Mononuclear cell (primary cell): ENCODE data around the gene ISCA1. TPM values are rescaled to one million over a fixed set of nuclear protein-coding genes. Genes with fewer than 3 reads are reported as not detected.
"Not testable (repeated sequence)": the region's sequence is repeated elsewhere in the genome, so short reads cannot be mapped to it uniquely, and the experiment has no call there.

Source experiments
- H3K27me3 ChIP-seq: 2 replicates; pipeline ENCODE4 v1.6.0; 2011; ENCODE audit warnings: low read length, control low read depth; ENCODE audit not compliant: insufficient read depth
- H3K4me1 ChIP-seq: 2 replicates; pipeline ENCODE4 v1.5.1; 2011; ENCODE audit warnings: mild to moderate bottlenecking, low read length, control low read depth; ENCODE audit not compliant: insufficient read depth
- H3K4me3 ChIP-seq: 2 replicates; pipeline ENCODE4 v1.5.1; 2011; ENCODE audit warnings: mild to moderate bottlenecking, low read length, moderate library complexity
- H3K9me3 ChIP-seq: 2 replicates; pipeline ENCODE4 v1.5.1; 2011; ENCODE audit warnings: low read depth, mild to moderate bottlenecking, control low read depth, low read length
- total RNA-seq: library from RNA; depleted of rRNA; stranded (reverse); fragments of >200 nt; gene quantifications from one replicate; pipeline ENCODE4 v1.2.3, GENCODE V29; 2012

The ISCA1 gene
- total RNA-seq, 1 donor, result 72.6 TPM

DNA sequence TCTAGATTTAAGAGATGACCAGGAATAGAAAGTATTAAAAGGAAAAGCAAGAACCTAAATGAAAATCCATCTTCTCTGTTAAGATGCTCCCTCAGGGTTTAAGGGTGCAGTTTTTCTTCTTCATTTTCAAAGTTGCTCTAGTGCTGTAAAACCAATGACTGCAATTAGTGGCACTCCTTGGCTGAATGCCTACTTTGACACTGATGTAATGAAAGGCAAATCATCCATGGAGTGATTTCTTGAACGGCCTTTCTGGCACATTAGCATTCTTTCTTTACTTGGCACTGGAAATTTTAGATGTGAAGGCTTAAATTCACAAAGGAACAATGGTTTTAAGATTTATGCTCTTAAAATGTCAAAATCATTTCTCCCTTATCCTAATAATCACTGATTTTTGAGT lies 19.3 kb upstream of the ISCA1 start:
- no peaks in the 10 kb centered on the region for H3K9me3 ChIP-seq
- H3K4me1 ChIP-seq, result no peaks in the 10 kb centered on the region

DNA sequence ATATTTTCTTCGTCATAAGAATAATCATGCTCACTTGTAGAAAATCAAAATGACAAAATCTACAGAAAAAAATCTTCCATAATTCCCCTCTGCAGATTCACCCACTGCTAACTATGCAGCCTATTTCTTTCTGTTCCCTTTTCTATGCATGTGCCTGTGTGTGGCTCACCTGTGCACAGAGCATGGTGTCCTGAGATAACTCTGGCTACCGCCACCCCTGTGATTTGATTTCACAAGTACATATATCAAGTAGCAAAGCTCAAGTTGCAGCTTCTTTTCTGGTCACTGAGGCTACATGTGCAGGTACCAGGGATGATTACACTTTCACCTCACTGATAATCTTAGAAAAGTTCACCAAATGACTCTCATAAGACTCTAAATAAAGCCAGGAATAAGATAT lies 18.4 kb upstream of the ISCA1 start:
- H3K4me1 ChIP-seq, result no peaks in the 10 kb centered on the region

More for the DNA sequence above, 19.3 kb upstream of the ISCA1 start:
- H3K27me3 ChIP-seq, result no peaks in the 10 kb centered on the region
- no peak overlapping the region for H3K4me3 ChIP-seq

DNA sequence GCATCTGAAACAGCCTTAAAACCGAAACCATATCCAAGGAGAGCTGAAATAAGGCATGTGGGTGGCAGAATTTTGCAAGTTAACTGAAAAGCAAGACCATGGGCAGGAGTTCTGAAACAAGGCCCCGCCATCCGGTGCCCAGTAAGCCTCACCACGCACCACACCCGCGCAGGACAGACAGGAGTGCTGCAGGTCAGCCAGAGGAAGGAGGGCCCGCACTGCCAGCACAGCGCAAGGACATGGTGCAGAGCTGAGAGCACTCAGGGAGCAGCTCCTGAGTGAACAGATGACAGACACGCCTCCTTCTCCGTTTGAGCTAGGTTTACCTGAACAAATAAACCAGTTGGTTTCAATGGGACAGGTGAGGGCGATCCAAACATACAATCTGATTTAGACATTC lies 16.5 kb upstream of the ISCA1 start:
- no peak overlapping the region for H3K4me3 ChIP-seq
- H3K9me3 ChIP-seq, result no peaks in the 10 kb centered on the region
- H3K27me3 ChIP-seq, result no peaks in the 10 kb centered on the region
- no peaks in the 10 kb centered on the region for H3K4me1 ChIP-seq

More for the DNA sequence above, 18.4 kb upstream of the ISCA1 start:
- no peak overlapping the region for H3K4me3 ChIP-seq
- H3K9me3 ChIP-seq, result no peaks in the 10 kb centered on the region
- no peaks in the 10 kb centered on the region for H3K27me3 ChIP-seq

DNA sequence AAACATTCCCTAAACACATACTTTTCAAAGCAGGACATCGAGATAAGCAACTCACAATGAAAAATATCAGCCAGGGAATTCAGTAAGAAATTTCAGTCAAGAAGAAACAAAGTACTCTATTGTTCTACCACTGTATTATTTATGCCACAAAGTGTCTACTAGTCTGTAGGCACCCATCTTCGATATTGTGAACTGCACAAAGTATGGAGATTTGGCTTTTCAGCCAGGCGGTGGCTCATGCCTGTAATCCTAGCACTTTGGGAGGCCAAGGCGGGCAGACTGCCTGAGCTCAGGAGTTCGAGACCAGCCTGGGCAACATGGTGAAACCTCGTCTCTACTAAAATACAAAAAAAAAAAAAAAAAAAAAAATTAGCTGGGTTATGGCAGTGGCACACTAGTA lies 8.0 kb upstream of the ISCA1 start:
- H3K9me3 ChIP-seq, H3K4me3 ChIP-seq, H3K27me3 ChIP-seq, H3K4me1 ChIP-seq: not testable (repeated sequence)

DNA sequence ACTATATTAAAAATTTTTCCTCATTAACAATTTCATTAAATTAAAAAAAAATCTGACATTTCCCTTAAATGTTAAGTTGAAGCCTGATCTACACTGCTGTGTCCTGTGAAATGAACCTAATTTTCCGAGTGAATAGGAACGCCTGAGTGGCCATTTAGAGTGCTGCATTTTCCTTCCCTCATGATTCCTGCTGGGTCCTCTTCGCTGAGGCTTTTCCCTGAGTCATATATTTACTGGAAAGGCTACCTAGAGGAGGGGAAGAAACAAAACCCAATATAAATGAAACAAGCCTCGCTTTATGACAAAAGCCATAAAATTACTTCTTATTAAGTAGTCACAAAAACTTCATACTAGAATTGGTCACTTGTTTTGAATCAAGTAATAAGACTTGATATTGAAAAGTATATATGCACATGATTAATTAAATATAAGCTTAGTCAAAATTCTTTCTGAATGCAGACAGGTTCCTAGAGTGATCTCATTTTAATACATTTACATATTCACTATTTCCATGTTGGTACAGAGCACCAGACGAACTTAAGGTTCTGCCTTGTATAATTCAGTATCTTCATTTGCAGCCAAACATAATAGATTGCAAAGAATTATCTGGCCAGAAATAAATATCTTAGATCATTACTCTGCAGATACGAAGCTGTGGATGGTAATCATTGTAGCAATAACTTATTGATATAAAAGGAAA lies 6.3 kb upstream of the ISCA1 start:
- H3K4me3 ChIP-seq, result no peak overlapping the region
- H3K27me3 ChIP-seq, result no peaks in the 10 kb centered on the region
- no peaks in the 10 kb centered on the region for H3K9me3 ChIP-seq
- peaks cover 5% of the 10 kb centered on the region for H3K4me1 ChIP-seq

DNA sequence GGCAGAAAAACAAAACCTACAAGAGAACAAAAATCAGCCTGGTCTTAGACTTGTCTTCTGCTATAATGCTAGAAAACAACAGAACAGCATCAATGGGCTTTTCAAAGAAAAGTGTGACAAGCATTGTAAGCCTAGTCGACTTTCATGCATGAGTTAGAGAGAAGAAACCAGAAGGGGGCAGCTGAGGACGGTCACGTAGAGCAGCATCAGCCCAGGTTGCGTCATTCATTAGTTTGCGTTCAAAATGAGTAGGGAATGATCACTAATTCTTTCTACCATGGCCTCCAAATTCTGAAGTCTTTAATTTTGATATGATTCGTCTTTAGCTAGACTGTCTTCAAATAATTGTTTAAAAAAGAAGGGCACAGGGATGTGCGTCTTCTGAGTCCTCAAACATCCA lies 4.7 kb upstream of the ISCA1 start:
- Histone ChIP-seq H3K4me1 (peaks cover 14% of the 10 kb centered on the region), H3K27me3 (no peaks in the 10 kb centered on the region), H3K4me3 (no peak overlapping the region), H3K9me3 (no peaks in the 10 kb centered on the region)

DNA sequence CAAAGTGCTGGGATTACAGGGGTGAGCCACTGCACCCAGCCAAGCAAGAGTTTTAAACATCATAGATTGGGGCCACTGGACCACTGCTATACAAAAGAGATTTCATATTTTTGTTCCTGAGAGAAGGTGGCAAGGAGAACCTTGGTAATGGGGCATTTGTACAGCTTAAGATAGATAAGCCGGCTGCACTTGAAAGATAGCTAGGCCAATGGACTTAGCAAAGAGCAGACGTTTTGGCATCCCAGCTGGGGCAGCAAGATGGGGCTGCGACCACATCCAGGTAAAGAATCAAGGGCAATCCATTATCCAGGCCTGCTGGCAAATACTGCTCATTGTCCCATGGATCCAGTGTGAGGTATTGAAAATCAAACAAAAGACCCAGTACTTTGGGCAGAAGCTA lies 3.9 kb upstream of the ISCA1 start:
- Histone ChIP-seq H3K4me3 (no peak overlapping the region), H3K4me1 (peaks cover 19% of the 10 kb centered on the region), H3K9me3 (no peaks in the 10 kb centered on the region), H3K27me3 (no peaks in the 10 kb centered on the region)

DNA sequence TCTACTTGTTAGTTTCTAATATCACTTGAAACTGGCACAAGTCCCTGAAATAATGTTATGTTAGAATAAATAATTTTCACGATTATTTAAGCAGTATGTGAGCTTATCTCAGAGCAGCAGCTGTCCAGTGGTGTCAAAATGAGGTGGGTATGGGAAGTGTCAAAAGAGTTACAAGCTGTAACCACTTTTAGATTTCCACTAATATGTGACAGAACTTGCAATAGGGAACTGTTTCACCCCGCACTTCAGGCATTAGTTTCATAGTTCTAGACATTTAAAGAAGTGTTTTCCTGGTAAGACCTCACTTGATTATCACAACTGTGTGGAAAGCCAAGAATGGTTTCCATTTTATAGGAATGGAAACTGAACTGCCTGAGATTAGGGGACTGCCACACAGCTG lies 2.9 kb upstream of the ISCA1 start:
- Histone ChIP-seq H3K9me3 (no peaks in the 10 kb centered on the region), H3K27me3 (no peaks in the 10 kb centered on the region), H3K4me1 (peaks cover 29% of the 10 kb centered on the region), H3K4me3 (no peak overlapping the region)

DNA sequence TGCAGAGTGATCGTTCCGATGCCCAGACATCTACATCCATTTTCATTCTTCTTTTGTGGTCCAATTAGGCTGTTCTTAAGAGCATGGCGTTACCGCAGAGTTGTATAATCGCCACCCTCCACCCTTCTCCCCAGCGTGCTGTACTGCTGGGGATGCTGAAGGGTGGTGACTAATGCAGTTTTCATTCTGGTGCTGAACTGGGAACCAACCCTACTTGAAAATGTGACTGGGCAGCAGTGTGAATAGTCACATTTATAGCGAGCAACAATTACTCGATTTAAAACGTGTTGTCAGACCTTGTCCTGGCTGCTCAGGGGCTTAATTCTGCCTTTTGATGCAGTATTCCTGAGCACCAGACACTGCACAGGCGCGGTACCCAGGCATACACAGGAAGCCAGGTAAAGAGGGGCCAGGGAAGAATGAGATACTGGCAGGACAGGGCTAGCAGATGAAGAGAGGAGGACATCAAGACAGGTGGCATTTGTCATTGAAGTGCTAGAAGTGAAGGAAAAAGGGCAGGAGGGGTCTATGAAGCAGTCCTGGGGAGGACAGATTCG lies 719 bp upstream of the ISCA1 start:
- Histone ChIP-seq H3K4me1 (peaks cover 34% of the 10 kb centered on the region), H3K4me3 (peak overlapping the region; percentile 92), H3K27me3 (no peaks in the 10 kb centered on the region), H3K9me3 (no peaks in the 10 kb centered on the region)

DNA sequence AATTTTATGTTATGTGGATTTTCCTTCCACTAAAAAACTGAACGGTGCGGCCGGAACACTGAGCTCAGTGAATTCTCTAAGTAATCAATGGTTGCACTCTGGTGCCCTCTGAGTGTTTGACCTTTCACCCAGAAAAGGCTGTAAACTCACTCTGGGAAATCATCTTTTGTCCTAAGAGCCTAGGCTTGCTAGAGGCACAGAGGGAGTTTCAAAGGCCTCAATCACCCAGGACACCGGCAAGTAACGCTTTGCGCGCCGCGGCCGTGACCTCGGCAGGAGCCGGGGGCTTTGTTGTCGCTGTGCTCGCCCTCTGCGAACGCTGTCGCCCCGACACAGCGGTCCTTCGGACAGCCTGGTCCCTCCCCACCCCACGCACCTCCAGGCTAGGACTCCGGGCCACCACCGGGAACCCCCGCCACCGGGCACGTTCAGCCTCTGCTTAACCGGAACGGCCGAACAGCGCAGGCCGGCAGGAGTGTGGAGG lies 703 bp downstream of the ISCA1 start:
- Histone ChIP-seq H3K9me3 (no peaks in the 10 kb centered on the region), H3K27me3 (no peaks in the 10 kb centered on the region), H3K4me1 (peaks cover 39% of the 10 kb centered on the region), H3K4me3 (peak overlapping the region; percentile 92)

DNA sequence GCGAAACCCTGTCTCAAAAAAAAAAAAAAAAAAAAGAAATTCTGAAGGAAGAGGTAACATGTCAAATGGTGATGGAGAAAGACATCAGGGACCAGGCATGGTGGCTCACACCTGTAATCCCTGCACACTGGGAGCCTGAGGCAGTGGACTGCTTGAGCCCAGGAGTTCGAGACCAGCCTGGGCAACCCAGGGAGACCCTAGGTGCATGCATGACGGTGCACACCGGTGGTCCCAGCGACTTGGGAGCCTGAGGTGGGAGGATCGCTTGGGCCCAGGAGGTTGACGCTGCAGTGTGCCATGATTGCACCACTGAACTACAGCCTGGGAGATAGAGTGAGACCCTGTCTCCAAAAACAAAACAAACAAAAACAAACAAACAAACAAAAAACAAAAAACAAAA lies 1.8 kb downstream of the ISCA1 start:
- H3K4me1 ChIP-seq, result peaks cover 38% of the 10 kb centered on the region
- H3K4me3 ChIP-seq, result no peak overlapping the region
- H3K27me3 ChIP-seq, result no peaks in the 10 kb centered on the region
- H3K9me3 ChIP-seq, result no peaks in the 10 kb centered on the region

DNA sequence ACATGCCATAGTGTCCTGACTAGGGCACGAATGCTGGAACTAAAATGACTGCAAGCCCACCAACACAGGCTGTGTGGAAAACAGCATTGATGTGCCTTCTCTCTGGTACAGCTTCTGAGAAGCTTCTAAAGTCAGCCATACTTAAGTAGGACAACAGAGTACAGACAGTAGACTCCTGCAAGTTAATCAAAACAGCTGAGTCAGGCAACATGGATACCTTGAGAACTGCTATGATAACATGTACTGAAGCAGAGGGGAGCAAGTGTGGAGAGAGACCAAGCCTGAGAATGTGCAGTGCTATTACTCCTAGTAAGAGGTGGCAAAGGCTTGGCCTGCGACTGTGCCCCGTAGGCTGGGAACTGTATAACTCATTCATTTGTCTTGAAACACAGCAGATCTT lies 2.5 kb downstream of the ISCA1 start:
- Histone ChIP-seq H3K4me3 (no peak overlapping the region), H3K4me1 (peaks cover 34% of the 10 kb centered on the region), H3K27me3 (no peaks in the 10 kb centered on the region), H3K9me3 (no peaks in the 10 kb centered on the region)

DNA sequence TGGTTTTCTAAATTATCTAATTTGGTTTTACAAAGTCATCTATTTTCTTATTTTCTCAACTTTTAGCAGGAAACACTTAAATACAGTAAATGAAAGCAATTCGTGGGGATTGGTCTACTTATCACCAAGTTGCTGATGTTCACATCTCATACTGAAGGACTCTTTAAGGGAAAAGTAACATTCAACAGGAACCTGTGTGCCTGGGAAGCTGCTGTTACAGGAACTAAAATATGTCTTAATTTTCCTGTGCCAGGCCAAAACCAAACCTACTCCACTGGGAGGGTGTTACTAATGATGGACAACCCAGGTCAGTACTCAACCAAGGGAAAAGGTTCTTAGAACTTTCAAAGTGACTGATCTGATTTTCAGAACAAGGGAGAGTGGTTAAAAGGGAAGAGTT lies 5.3 kb downstream of the ISCA1 start:
- Histone ChIP-seq H3K27me3 (no peaks in the 10 kb centered on the region), H3K9me3 (no peaks in the 10 kb centered on the region), H3K4me1 (peaks cover 24% of the 10 kb centered on the region)

DNA sequence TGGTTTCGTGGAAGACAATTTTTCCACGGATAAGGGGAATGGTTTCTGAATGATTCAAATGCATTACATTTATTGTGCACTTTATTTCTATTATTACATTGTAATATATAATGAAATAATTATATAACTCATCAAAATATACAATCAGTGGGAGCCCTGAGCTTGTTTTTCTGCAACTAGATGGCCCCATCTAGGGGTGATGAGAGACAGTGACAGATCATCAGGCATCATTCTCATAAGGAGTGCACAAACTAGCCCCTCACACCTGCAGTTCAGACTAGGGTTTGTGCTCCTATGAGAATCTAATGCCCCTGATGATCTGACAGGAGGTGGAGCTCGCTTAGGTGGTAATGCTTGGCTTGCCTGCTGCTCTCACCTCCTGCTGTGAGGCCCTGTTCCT lies 6.4 kb downstream of the ISCA1 start:
- H3K4me1 ChIP-seq, result peaks cover 16% of the 10 kb centered on the region
- H3K9me3 ChIP-seq, result no peaks in the 10 kb centered on the region
- H3K27me3 ChIP-seq, result no peaks in the 10 kb centered on the region
- H3K4me3 ChIP-seq, result no peak overlapping the region

More for the DNA sequence above, 5.3 kb downstream of the ISCA1 start:
- no peak overlapping the region for H3K4me3 ChIP-seq

DNA sequence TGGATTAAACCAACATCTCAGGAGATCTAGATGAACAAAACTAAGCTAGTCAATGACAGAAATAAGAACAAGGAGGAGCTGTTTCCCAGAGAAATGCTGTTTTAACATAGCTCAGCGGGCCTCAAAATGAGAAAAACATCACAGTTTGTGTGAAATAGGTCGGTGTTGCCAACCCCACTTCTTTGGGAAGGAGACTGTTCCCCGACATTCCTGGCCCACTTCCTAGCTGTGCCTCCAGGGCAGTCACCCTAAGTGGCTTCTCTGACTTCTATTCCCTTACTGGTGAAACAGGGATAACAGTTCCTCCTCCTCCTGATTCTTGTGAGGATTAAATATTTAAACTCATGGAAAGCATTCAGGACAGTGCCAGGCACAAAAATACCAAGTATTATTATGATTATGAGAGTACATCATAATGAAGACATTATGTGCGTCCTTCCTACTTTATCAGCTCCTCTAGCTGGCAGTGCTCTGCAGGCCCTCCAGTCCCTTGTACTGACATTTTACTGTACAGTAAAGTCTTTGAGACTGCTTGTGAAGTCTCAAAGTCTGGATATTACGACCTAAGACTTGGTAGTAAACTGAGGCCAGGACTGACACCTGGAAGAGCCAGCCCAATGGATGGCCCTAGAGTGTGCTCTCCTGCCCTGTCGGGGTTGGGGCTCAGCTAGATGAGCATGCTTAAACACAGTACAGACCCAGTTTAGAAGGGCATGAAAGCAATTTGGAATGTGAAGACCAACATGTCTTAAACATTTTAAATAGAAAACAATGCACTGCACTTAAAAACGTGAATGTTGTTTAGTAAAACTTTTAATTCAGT lies 7.3 kb downstream of the ISCA1 start:
- no peaks in the 10 kb centered on the region for H3K9me3 ChIP-seq
- H3K4me3 ChIP-seq, result no peak overlapping the region
- H3K4me1 ChIP-seq, result peaks cover 7% of the 10 kb centered on the region
- no peaks in the 10 kb centered on the region for H3K27me3 ChIP-seq
